H1 (cell line): ENCODE data around the gene CIC. TPM values are rescaled to one million over a fixed set of nuclear protein-coding genes. Genes with fewer than 3 reads are reported as not detected.
A peak's percentile ranks its signal among the peaks of the same experiment; 100 is the strongest.

Experiments used
- CTCF ChIA-PET: fragments of 300-600 bp; sonication (Branson Sonifier 250); formaldehyde crosslinking; loops from one replicate; lab custom pipeline; 2021; ENCODE audit not compliant: partially characterized antibody; lab: Charles Lee
- POLR2A ChIA-PET: fragments of 300-600 bp; sonication (Branson Sonifier 250); formaldehyde crosslinking; loops from one replicate; lab custom pipeline; 2021; ENCODE audit warnings: inconsistent platforms; ENCODE audit not compliant: partially characterized antibody; lab: Charles Lee
- DNase-seq, 2 experiments: peaks; one replicate each; pipeline versions ENCODE4 v3.0.0 to v3.0.0-alpha.2; 2010 to 2022; ENCODE audit warnings: low spot score in 2 of 2, low read depth in 1 of 2, mixed read lengths in 1 of 2
- FAIRE-seq: peaks from 2 replicates; lab custom pipeline; 2011; peaks lifted over from hg19 to GRCh38; lab: Jason Lieb, UNC
- H2AFZ ChIP-seq: 2 replicates; pipeline ENCODE4 v1.8.1; 2012; ENCODE audit warnings: low read length, inconsistent platforms
- H2AK5ac ChIP-seq: 2 replicates; pipeline ENCODE4 v1.6.1; 2013; ENCODE audit warnings: low read depth, low read length
- H2BK120ac ChIP-seq: replicated peaks from 2 replicates; pipeline ENCODE3; 2013; ENCODE audit warnings: low read depth, low read length, inconsistent platforms
- H2BK12ac ChIP-seq: 2 replicates; pipeline ENCODE4 v1.6.1; 2013; ENCODE audit warnings: low read depth, low read length
- H2BK15ac ChIP-seq: 2 replicates; pipeline ENCODE4 v1.6.1; 2013; ENCODE audit warnings: low read length
- H2BK20ac ChIP-seq: 2 replicates; pipeline ENCODE4 v1.6.1; 2013; ENCODE audit warnings: low read length
- H2BK5ac ChIP-seq: 2 replicates; pipeline ENCODE4 v1.6.1; 2013; ENCODE audit warnings: low read depth, low read length
- H3K14ac ChIP-seq: 2 replicates; pipeline ENCODE4 v1.6.1; 2013; ENCODE audit warnings: inconsistent platforms; ENCODE audit not compliant: insufficient read length
- H3K18ac ChIP-seq: 2 replicates; pipeline ENCODE4 v1.6.1; 2013; ENCODE audit warnings: low read length; ENCODE audit errors: extremely low read depth
- H3K23ac ChIP-seq: 2 replicates; pipeline ENCODE4 v1.6.1; 2013; ENCODE audit warnings: inconsistent platforms; ENCODE audit not compliant: insufficient read length
- H3K23me2 ChIP-seq: 2 replicates; pipeline ENCODE4 v1.6.1; 2013; ENCODE audit warnings: low read depth, low read length
- H3K27ac ChIP-seq: 2 replicates; pipeline ENCODE4 v1.6.1; 2011; ENCODE audit warnings: low read depth, low read length, inconsistent platforms
- H3K27me3 ChIP-seq, 4 experiments: replicated peaks in 1 of 4; 1 replicate in 1 of 4; 2 replicates in 3 of 4; pipeline versions ENCODE4 v1.6.1 to v1.8.1; 2011 to 2013; ENCODE audit warnings: low read length in 3 of 4, mild to moderate bottlenecking in 3 of 4, inconsistent platforms in 2 of 4, mixed read lengths in 2 of 4, moderate library complexity in 1 of 4; ENCODE audit not compliant: control insufficient read depth in 3 of 4, insufficient read depth in 3 of 4; ENCODE audit errors: extremely low read depth in 1 of 4
- H3K36me3 ChIP-seq, 4 experiments: 2 replicates each; pipeline versions ENCODE4 v1.6.1 to v1.8.1; 2011 to 2013; ENCODE audit warnings: mild to moderate bottlenecking in 4 of 4, low read length in 3 of 4, moderate library complexity in 2 of 4, control low read depth in 1 of 4, inconsistent platforms in 1 of 4; ENCODE audit not compliant: insufficient read depth in 4 of 4, control insufficient read depth in 2 of 4
- H3K4ac ChIP-seq: replicated peaks from 2 replicates; pipeline ENCODE3; 2013; ENCODE audit warnings: low read length, low read depth, mixed read lengths, inconsistent platforms; ENCODE audit not compliant: insufficient read length
- H3K4me1 ChIP-seq, 4 experiments: replicated peaks in 1 of 4; 1 replicate in 1 of 4; 2 replicates in 3 of 4; pipeline versions ENCODE4 v1.6.1 to v1.8.1; 2011 to 2013; ENCODE audit warnings: low read length in 3 of 4, inconsistent platforms in 2 of 4, mixed read lengths in 1 of 4; ENCODE audit not compliant: insufficient read depth in 4 of 4, control insufficient read depth in 3 of 4
- H3K4me2 ChIP-seq, 2 experiments: 2 replicates each; pipeline versions ENCODE4 v1.6.1 to v1.8.1; 2011 to 2013; ENCODE audit warnings: low read depth in 2 of 2, low read length in 2 of 2, control low read depth in 1 of 2, inconsistent platforms in 1 of 2, mild to moderate bottlenecking in 1 of 2; ENCODE audit not compliant: insufficient read depth in 1 of 2
- H3K4me3 ChIP-seq, 4 experiments: fragments of 200-600, 300-600 bp in 1 of 4; sonication (generic), shearing (Covaris generic), sonication (Bioruptor Twin) in 1 of 4; 2 replicates each; pipeline versions ENCODE4 v1.5.1 to v1.8.1; 2011 to 2016; ENCODE audit warnings: low read length in 4 of 4, low read depth in 3 of 4, control low read depth in 2 of 4, inconsistent platforms in 2 of 4, mild to moderate bottlenecking in 2 of 4, mixed read lengths in 1 of 4, moderate library complexity in 1 of 4; ENCODE audit not compliant: insufficient read depth in 2 of 4; ENCODE audit errors: extremely low read depth in 1 of 4
- H3K56ac ChIP-seq: replicated peaks from 2 replicates; pipeline ENCODE3; 2013; ENCODE audit warnings: low read depth, mild to moderate bottlenecking, mixed read lengths, low read length, inconsistent platforms; ENCODE audit not compliant: insufficient read length
- H3K79me1 ChIP-seq: 2 replicates; pipeline ENCODE4 v1.6.1; 2013; ENCODE audit warnings: low read depth, low read length, control low read depth
- H3K79me2 ChIP-seq, 2 experiments: 2 replicates each; pipeline versions ENCODE4 v1.6.1 to v1.8.1; 2012 to 2013; ENCODE audit warnings: low read length in 2 of 2, mild to moderate bottlenecking in 2 of 2, inconsistent platforms in 1 of 2; ENCODE audit not compliant: insufficient read depth in 2 of 2, control insufficient read depth in 1 of 2
- H3K9ac ChIP-seq, 4 experiments: replicated peaks in 1 of 4; 1 replicate in 1 of 4; 2 replicates in 3 of 4; pipeline versions ENCODE4 v1.6.1 to v1.8.1; 2011 to 2013; ENCODE audit warnings: low read depth in 3 of 4, low read length in 3 of 4, control low read depth in 2 of 4, mild to moderate bottlenecking in 2 of 4, moderate library complexity in 2 of 4, inconsistent platforms in 1 of 4; ENCODE audit errors: extremely low read depth in 1 of 4
- H3K9me3 ChIP-seq, 2 experiments: 2 replicates each; pipeline versions ENCODE4 v1.6.1 to v1.8.1; 2012 to 2013; ENCODE audit warnings: mild to moderate bottlenecking in 2 of 2, moderate library complexity in 2 of 2, control low read depth in 1 of 2, inconsistent platforms in 1 of 2, low read depth in 1 of 2, low read length in 1 of 2, mixed read lengths in 1 of 2; ENCODE audit not compliant: insufficient read depth in 2 of 2
- H4K20me1 ChIP-seq, 2 experiments: replicated peaks in 1 of 2; 2 replicates each; pipeline versions ENCODE3 to v1.8.1; 2011 to 2013; ENCODE audit warnings: inconsistent platforms in 2 of 2, low read length in 2 of 2, mild to moderate bottlenecking in 1 of 2; ENCODE audit not compliant: insufficient read depth in 2 of 2, control insufficient read depth in 1 of 2
- H4K5ac ChIP-seq: 2 replicates; pipeline ENCODE4 v1.6.1; 2013; ENCODE audit warnings: low read length, low read depth, mixed read lengths, inconsistent platforms; ENCODE audit not compliant: insufficient read length
- H4K8ac ChIP-seq: 2 replicates; pipeline ENCODE4 v1.8.0; 2013; ENCODE audit warnings: mild to moderate bottlenecking, moderate library complexity, low read length, inconsistent platforms; ENCODE audit not compliant: insufficient read depth; ENCODE audit errors: extremely low read depth
- H4K91ac ChIP-seq: replicated peaks from 2 replicates; pipeline ENCODE3; 2013; ENCODE audit warnings: low read length, mixed read lengths, inconsistent platforms; ENCODE audit not compliant: insufficient read length
- E2F6 ChIP-seq: IDR thresholded peaks from 2 replicates; pipeline ENCODE4 v1.6.1; 2012; ENCODE audit warnings: inconsistent platforms
- MAX ChIP-seq: IDR thresholded peaks from 2 replicates; pipeline ENCODE4 v1.6.1; 2012; ENCODE audit warnings: inconsistent platforms
- WGBS, 2 experiments: shearing (Covaris generic) in 1 of 2; methylation state at CpG; one replicate each; pipeline versions ENCODE4 v1.1.6 to v1.1.7; 2013 to 2015; ENCODE audit warnings: low lambda C conversion rate in 2 of 2, mixed read lengths in 2 of 2, inconsistent platforms in 1 of 2, low coverage in 1 of 2, missing lambda C conversion rate in 1 of 2; ENCODE audit not compliant: insufficient replicate concordance in 2 of 2, insufficient coverage in 1 of 2, insufficient read length in 1 of 2; ENCODE audit errors: extremely low coverage in 1 of 2, missing lambda C conversion rate in 1 of 2; 5-methylcytosine and 5-hydroxymethylcytosine counted together
- polyA plus RNA-seq, 7 experiments: library from polyadenylated mRNA; depleted of rRNA in 3 of 7; stranded (reverse) in 5 of 7; unstranded in 2 of 7; fragments of >200 nt in 5 of 7; fragments of 200-250 nt in 2 of 7; gene quantifications; 1 replicate in 5 of 7; 2 replicates in 1 of 7; 4 replicates in 1 of 7; pipeline versions ENCODE4 v1.2.1 to v1.2.3, GENCODE V29; 2011 to 2013; ENCODE audit warnings: missing spikeins in 2 of 7, mixed read lengths in 2 of 7
- total RNA-seq: library from RNA; stranded (reverse); fragmentation: NEBNext Ultra II Directional; extraction: Animal tissue kit (Norgen Biotek cat#: 25700); gene quantifications from 2 replicates; pipeline ENCODE4 v1.2.1, GENCODE V29; 2021

CIC gene
- total and polyA plus RNA-seq, 2 of the 8 experiments (the other 6 are each of a cell fraction or from before 2014, with no cell fraction given), result 13.2 to 43.6 TPM

- Histone ChIP-seq H3K4me1 (peaks cover 0 to 12% (median 7%) of the 10 kb centered on the region in 4 experiments; a peak in 3 of 7 replicates), H3K9me3 (no peaks in the 10 kb centered on the region), H3K14ac (no peak overlapping the region), H3K18ac (0 out of 2 replicates have a peak overlapping the region, but pooled peaks have one; percentile 15), H3K27me3 (no peaks in the 10 kb centered on the region), H3K23ac (no peak overlapping the region), H3K27ac (no peak overlapping the region), H4K5ac (no peak overlapping the region), H3K36me3 (no peaks in the 10 kb centered on the region), H3K4ac (no peak overlapping the region), H3K9ac (no peak overlapping the region), H4K91ac (no peak overlapping the region), H2AK5ac (0 out of 2 replicates have a peak overlapping the region, but pooled peaks have one; percentile 65), H3K79me1 (no peaks in the 10 kb centered on the region), H2BK12ac (peak overlapping the region; percentile 81; the same call in 1 of the 2 replicates), H3K4me2 (no peak overlapping the region), H2BK15ac (no peak overlapping the region), H3K23me2 (peaks cover 4% of the 10 kb centered on the region; the same call in 1 of the 2 replicates), H2BK20ac (no peak overlapping the region), H3K56ac (no peak overlapping the region), H3K4me3 (no peak overlapping the region), H3K79me2 (peaks cover 0 to 2% of the 10 kb centered on the region in 2 experiments; a peak in 1 of 4 replicates), H2BK120ac (no peak overlapping the region), H2BK5ac (peak overlapping the region; percentile 49; the same call in 1 of the 2 replicates), H2AFZ (no peak overlapping the region), H4K20me1 (no peaks in the 10 kb centered on the region), H4K8ac (peak overlapping the region; percentile 29; the same call in 1 of the 2 replicates)
- FAIRE-seq (no peak), DNase-seq (peak in 1 of 2 experiments; percentile 59)
- ChIA-PET CTCF (interaction anchor here (2.1 kb wide), 3 partner anchors 11 to 61 kb away, joined by 4 to 14 read pairs (median 6); no protein-coding TSS in a partner anchor), POLR2A (interaction anchor here (0.9 to 1.6 kb wide), 3 partner anchors 8 to 17 kb away, joined by 5 to 7 read pairs (median 6); no protein-coding TSS in a partner anchor)
- WGBS, 2 experiments, result 87% methylated on average over 22 of the region's 22 CpGs; no CpG with 5 or more reads in 1 of the 2 experiments
- TF ChIP-seq E2F6 (peak; percentile 61; the same call in 1 of the 2 replicates), MAX (peak; percentile 21)
Observed at GRCh38 chr19:42306646-42307045, 37.6 kb downstream of the CIC start.
